Activated CD8-positive, alpha-beta T cell treated with anti-CD3 and anti-CD28 coated beads, Interleukin-2, amount 10 ng/mL, durations not matched to agents 7 days and 5 days (primary cell): Measurements from ENCODE around the gene FHIT. TPM values are rescaled to one million over a fixed set of nuclear protein-coding genes. Genes with fewer than 3 reads are reported as not detected.

Experiments used
- ATAC-seq: fragments of 150-1000 bp; cut with Tn5 transposase; one replicate; pipeline ENCODE4 v1.10.0; 2021; ENCODE audit warnings: moderate library complexity
- CTCF ChIA-PET: fragments of 350-600 bp; sonication (Branson Sonifier 250); formaldehyde crosslinking; loops from one replicate; lab custom pipeline; 2021; ENCODE audit warnings: antibody characterized with exemption; lab: Charles Lee
- POLR2A ChIA-PET: fragments of 350-600 bp; sonication (Branson Sonifier 250); formaldehyde crosslinking; loops from one replicate; lab custom pipeline; 2021; ENCODE audit warnings: antibody characterized with exemption; lab: Charles Lee
- DNase-seq: peaks from one replicate; pipeline ENCODE4 v3.0.0-alpha.2; 2020
- H3K27ac Mint-ChIP-seq: one replicate; pipeline ENCODE4 v1.8.0; 2021; ENCODE audit warnings: mild to moderate bottlenecking, mixed read lengths
- H3K27me3 Mint-ChIP-seq: one replicate; pipeline ENCODE4 v1.8.0; 2021; ENCODE audit warnings: low read depth, mixed read lengths
- H3K36me3 Mint-ChIP-seq: one replicate; pipeline ENCODE4 v1.8.0; 2021; ENCODE audit warnings: low read depth, mixed read lengths
- H3K4me1 Mint-ChIP-seq: one replicate; pipeline ENCODE4 v1.8.0; 2021; ENCODE audit warnings: low read depth, mixed read lengths
- H3K4me3 Mint-ChIP-seq: one replicate; pipeline ENCODE4 v1.8.0; 2021; ENCODE audit warnings: mild to moderate bottlenecking, mixed read lengths
- H3K9me3 Mint-ChIP-seq: one replicate; pipeline ENCODE4 v1.8.0; 2022; ENCODE audit warnings: mixed read lengths; ENCODE audit not compliant: insufficient read depth
- total RNA-seq, 2 experiments: library from RNA; stranded (reverse); gene quantifications; one replicate each; pipeline ENCODE4 v1.2.3, GENCODE V29; 2021

The FHIT gene
- total RNA-seq, 2 experiments from 2014 or later = 4.8 TPM

DNA sequence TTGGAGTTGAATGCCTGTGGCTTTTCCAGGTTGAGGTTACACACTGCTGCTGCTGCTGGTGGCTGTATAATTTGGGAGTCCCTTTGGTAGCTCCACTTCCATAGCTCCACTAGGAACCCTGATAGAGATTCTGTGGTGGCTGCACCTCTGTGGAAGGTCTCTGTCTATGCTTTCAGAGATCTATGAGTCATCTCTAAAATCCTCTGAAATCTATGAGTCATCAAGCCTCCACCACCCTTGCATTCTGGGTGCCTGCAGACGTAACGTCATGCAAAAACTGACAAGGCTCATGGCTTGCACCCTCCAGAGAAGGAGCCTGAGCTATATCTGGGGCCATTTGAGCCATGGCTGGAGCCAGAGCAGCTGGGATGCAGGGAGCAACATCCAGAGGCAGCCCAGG lies 1164.4 kb downstream of the FHIT start:
- Mint-ChIP-seq H3K36me3 (peaks cover 38% of the 10 kb centered on the region), H3K4me1 (peaks cover 35% of the 10 kb centered on the region), H3K9me3 (peaks cover 22% of the 10 kb centered on the region), H3K27ac (peak overlapping the region; percentile 48), H3K27me3 (no peaks in the 10 kb centered on the region), H3K4me3 (no peak overlapping the region)
- POLR2A ChIA-PET = interaction anchor here (0.5 kb wide), 1 partner anchor 49 kb away, joined by 3 read pairs; no protein-coding TSS in a partner anchor
- CTCF ChIA-PET = interaction anchor here (1.0 kb wide), 1 partner anchor 31 kb away, joined by 3 read pairs; no protein-coding TSS in a partner anchor
- DNase-seq (peak; percentile 51), ATAC-seq (peak; percentile 90)

DNA sequence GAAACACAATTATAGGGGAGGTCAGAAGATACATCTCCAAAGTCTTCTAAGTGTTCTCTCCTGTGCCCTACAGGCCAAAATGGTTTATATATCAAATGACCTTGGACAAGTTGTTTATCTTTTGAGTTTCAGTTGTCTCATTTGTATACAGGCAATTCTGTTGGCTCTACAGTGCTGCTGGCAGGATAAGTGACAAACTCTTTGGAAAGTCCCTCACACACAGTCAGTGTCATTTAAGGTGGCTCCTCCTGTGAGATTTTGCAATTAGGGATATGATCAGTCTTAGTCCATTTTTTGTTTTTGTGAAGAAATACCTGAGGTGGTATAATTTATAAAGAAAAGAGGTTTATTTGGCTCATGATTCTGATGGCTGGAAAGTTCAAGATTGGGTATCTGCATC lies 1165.6 kb downstream of the FHIT start:
- Mint-ChIP-seq H3K36me3 (peaks cover 43% of the 10 kb centered on the region), H3K4me3 (no peak overlapping the region), H3K27me3 (no peaks in the 10 kb centered on the region), H3K4me1 (peaks cover 47% of the 10 kb centered on the region), H3K9me3 (peaks cover 22% of the 10 kb centered on the region), H3K27ac (no peak overlapping the region)
- no peak for DNase-seq
- POLR2A ChIA-PET = no interaction called here
- CTCF ChIA-PET = no interaction called here
- ATAC-seq = no peak

DNA sequence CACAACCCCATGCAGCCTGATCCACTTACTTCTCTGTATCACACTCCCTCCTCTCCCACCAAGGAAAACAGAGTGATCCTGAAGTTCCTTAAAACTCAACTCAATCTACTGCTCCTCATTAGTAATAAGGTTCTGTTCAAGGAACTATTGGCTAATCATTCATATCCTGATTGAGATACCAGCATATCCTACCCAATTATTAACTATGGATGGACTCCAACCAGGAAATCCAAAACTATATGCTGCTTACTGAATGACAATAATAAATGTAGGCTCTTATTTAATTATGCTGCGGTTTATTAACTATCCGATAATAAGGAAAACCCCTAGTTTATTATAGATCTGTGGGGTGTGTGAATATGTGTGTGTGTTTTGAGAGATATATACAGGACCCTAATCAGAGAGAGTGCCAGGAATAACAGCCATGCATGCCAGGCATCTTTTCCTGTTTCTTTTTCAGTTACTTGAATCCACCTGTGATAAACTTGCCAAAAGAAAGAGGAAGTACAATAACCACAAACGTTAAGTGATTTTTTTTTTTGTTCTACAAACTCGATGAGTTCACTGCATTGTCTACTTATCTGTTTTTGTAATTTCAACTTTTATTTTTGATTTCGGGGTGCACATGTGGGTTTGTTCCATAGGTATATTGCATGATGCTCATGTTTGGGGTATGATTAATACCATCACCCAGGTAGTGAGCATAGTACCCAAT lies 1169.7 kb downstream of the FHIT start:
- H3K4me3 Mint-ChIP-seq = peak overlapping the region; percentile 43
- H3K27me3 Mint-ChIP-seq = no peaks in the 10 kb centered on the region
- peaks cover 56% of the 10 kb centered on the region for H3K4me1 Mint-ChIP-seq
- H3K27ac Mint-ChIP-seq = peak overlapping the region; percentile 70
- ATAC-seq = peak; percentile 31
- POLR2A ChIA-PET = no interaction called here
- no peak for DNase-seq
- H3K9me3 Mint-ChIP-seq = peaks cover 20% of the 10 kb centered on the region
- CTCF ChIA-PET = no interaction called here
- H3K36me3 Mint-ChIP-seq = peaks cover 39% of the 10 kb centered on the region

DNA sequence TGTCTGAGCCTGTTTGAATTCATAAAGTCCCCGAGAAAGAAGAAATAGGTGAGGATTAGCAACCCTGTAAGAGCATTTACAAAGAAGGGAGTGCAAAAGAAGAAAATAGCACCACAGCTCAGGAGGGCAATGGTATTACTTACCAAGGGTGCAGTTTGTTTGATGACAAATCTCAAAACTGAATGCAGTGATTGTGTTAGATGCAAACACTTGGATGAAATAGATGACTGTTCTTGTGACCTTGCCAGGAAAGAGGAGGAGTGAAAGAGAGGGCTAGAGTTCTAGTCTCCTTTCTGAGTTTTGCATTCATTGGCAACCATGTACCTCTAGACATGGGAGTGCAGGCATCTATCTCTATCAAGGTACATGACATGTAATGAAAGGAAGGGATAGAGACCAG lies 1170.6 kb downstream of the FHIT start:
- peak overlapping the region; percentile 5 for H3K27ac Mint-ChIP-seq
- peaks cover 15% of the 10 kb centered on the region for H3K9me3 Mint-ChIP-seq
- peaks cover 51% of the 10 kb centered on the region for H3K4me1 Mint-ChIP-seq
- DNase-seq (no peak), ATAC-seq (no peak)
- ChIA-PET POLR2A (no interaction called here), CTCF (interaction anchor here (1.0 to 1.1 kb wide), 2 partner anchors 21 to 223 kb away, joined by 3 read pairs; no protein-coding TSS in a partner anchor)
- H3K36me3 Mint-ChIP-seq = peaks cover 31% of the 10 kb centered on the region
- H3K4me3 Mint-ChIP-seq = no peak overlapping the region
- no peaks in the 10 kb centered on the region for H3K27me3 Mint-ChIP-seq

DNA sequence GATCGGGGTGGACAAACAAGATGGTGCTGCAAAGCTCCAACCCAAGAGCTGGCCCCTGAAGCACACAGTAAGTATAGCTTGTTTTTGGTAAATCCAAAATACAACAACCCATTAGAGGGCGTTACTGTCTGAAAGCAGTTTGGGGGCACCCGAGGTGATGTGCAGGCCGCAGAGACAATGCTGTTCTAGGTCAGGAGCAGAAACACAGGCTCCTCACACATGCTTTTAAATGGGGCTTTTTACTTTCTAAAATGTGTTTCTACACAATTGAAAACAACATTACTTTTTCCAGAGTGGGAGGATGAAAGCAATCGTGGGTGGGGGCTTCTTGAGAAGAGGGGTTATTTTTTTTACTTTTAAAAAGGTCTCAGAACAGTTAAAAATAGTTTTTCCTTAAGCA lies 1172.2 kb downstream of the FHIT start:
- DNase-seq (peak; percentile 32), ATAC-seq (peak; percentile 48)
- H3K36me3 Mint-ChIP-seq = peaks cover 22% of the 10 kb centered on the region
- H3K27me3 Mint-ChIP-seq = no peaks in the 10 kb centered on the region
- no peak overlapping the region for H3K4me3 Mint-ChIP-seq
- H3K9me3 Mint-ChIP-seq = peaks cover 11% of the 10 kb centered on the region
- peaks cover 54% of the 10 kb centered on the region for H3K4me1 Mint-ChIP-seq
- CTCF ChIA-PET = interaction anchor here (0.8 to 1.3 kb wide), 6 partner anchors 10 to 53 kb away, joined by 3 to 5 read pairs (median 4); no protein-coding TSS in a partner anchor
- POLR2A ChIA-PET = no interaction called here
- H3K27ac Mint-ChIP-seq = no peak overlapping the region

DNA sequence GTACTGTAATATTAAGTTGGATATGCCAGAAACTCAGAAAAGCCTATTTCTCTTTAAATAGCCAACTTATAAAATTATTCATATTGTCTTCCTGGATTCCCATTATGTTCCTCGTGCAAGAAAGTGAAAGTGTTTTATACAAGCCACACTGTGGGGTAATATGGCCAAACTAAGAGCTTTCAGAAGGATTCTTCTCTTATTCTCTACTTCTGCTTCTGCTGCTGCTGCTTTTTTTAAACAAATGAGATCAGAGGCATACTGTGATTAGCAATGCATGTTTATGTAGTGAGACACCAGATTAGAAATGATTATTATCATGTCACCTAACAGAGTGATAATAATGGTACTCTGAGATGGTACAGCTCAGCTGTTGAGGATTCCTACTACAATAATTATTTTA lies 1174.9 kb downstream of the FHIT start:
- H3K36me3 Mint-ChIP-seq = peaks cover 8% of the 10 kb centered on the region
- ChIA-PET CTCF (interaction anchor here (1.4 kb wide), 1 partner anchor 218 kb away, joined by 4 read pairs; no protein-coding TSS in a partner anchor), POLR2A (no interaction called here)
- H3K27ac Mint-ChIP-seq = no peak overlapping the region
- ATAC-seq = no peak
- DNase-seq = no peak
- peaks cover 6% of the 10 kb centered on the region for H3K9me3 Mint-ChIP-seq
- H3K4me1 Mint-ChIP-seq = peaks cover 39% of the 10 kb centered on the region
- H3K4me3 Mint-ChIP-seq = peak overlapping the region; percentile 13
- H3K27me3 Mint-ChIP-seq = no peaks in the 10 kb centered on the region

DNA sequence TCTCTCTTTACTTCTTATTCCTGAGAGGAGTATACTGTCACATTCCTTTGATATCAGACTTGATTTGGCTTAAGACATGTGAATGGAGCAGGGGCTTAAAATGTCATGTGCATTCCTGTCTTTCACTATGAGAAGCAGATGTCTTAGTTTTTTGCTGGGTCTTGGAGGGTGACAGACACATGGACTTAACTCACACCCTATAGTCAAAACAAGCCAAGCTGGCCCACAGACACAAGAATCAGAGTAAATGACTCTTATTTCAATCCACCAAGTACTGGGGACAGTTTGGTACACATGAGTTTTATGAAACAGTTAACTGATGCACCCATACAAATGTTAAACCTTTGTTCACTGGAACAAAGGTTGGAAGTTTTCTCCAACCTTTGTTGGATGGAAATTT lies 1177.3 kb downstream of the FHIT start:
- no peak for ATAC-seq

DNA sequence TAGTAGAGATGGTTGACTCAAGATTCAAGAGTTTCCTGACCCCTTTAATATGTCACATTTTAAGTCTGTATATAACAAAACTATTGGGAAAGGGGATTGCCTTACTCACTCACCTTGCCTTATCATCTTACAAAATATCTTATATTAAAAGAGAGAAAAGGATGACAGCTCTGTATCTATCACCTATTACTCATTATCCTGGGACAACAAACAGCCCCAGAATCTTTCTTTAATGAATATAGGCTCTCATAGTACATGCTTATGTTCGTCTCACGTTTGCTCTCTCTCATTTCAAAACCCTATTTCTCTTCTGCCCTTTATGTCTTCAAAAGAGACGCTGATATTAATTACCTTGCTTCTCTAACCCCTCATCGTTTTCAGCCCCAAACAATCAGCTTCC lies 1178.0 kb downstream of the FHIT start:
- CTCF ChIA-PET = interaction anchor here (0.7 kb wide), 1 partner anchor 223 kb away, joined by 3 read pairs; no protein-coding TSS in a partner anchor
- H3K27ac Mint-ChIP-seq = no peak overlapping the region
- H3K9me3 Mint-ChIP-seq = peaks cover 3% of the 10 kb centered on the region
- H3K36me3 Mint-ChIP-seq = peaks cover 6% of the 10 kb centered on the region
- no peaks in the 10 kb centered on the region for H3K27me3 Mint-ChIP-seq
- POLR2A ChIA-PET = no interaction called here
- peaks cover 15% of the 10 kb centered on the region for H3K4me1 Mint-ChIP-seq
- DNase-seq = no peak
- no peak for ATAC-seq
- no peak overlapping the region for H3K4me3 Mint-ChIP-seq

More for the DNA sequence above, 1177.3 kb downstream of the FHIT start:
- CTCF ChIA-PET = no interaction called here
- Mint-ChIP-seq H3K27ac (no peak overlapping the region), H3K9me3 (peaks cover 6% of the 10 kb centered on the region), H3K4me1 (peaks cover 18% of the 10 kb centered on the region), H3K36me3 (peaks cover 9% of the 10 kb centered on the region), H3K4me3 (no peak overlapping the region), H3K27me3 (no peaks in the 10 kb centered on the region)
- POLR2A ChIA-PET = no interaction called here
- no peak for DNase-seq

DNA sequence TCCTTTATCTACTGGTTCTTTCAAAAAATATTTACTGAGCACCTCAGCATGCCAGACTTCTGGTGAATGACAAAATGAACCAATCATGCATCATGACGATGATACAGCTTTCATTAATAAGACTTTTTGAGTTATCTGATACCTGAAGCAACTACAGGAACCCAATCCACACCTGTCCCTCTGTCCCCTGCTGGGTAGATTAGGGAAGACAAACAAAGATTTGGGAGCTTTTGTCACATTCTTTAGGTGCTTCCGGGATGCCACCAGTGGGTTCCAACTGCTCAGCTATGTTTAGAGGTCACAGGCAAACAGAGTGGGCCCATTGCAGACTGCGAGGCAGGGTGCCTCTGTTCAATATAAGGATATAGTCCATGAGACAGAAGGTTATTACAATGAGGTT lies 1180.9 kb downstream of the FHIT start:
- no peak overlapping the region for H3K27ac Mint-ChIP-seq
- ChIA-PET POLR2A (interaction anchor here (0.6 kb wide), 1 partner anchor 8 kb away, joined by 3 read pairs; no protein-coding TSS in a partner anchor), CTCF (no interaction called here)
- no peak overlapping the region for H3K4me3 Mint-ChIP-seq
- ATAC-seq (no peak), DNase-seq (no peak)
- no peaks in the 10 kb centered on the region for H3K27me3 Mint-ChIP-seq
- peaks cover 9% of the 10 kb centered on the region for H3K36me3 Mint-ChIP-seq
- peaks cover 14% of the 10 kb centered on the region for H3K4me1 Mint-ChIP-seq
- no peaks in the 10 kb centered on the region for H3K9me3 Mint-ChIP-seq

DNA sequence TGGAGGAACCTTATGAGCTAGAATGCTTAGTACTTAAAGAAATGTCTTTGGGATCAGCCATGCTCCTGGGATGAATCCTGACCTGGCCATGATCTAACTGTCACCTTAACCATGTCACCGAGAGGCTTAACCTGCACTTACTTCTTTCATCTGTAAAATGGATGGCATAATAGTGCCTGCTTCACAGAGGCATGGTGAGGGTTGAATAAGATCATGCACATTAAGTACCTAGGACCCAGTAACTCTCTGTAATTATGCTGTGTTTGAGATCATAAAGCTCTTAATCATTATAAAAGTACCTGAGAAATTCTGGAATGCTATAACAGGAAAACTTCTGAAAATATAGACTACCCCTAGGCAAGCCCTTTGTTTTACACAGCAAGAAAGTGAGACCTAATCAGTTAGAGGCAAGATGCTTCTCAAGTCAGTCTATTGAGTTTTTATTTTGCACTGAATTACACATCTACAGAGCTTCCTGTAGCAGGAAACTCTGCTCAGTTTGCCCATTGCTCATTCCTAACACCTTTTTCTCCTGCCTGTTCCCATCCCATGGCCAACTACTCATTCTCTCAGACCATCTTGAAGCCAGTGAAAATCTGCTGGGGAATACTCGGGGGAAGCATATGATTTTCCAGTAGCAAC lies 1185.9 kb downstream of the FHIT start:
- H3K27me3 Mint-ChIP-seq = no peaks in the 10 kb centered on the region
- peaks cover 30% of the 10 kb centered on the region for H3K4me1 Mint-ChIP-seq
- no peak overlapping the region for H3K4me3 Mint-ChIP-seq
- no peak for DNase-seq
- ATAC-seq = no peak
- H3K36me3 Mint-ChIP-seq = peaks cover 9% of the 10 kb centered on the region
- ChIA-PET POLR2A (interaction anchor here (0.6 kb wide), 1 partner anchor 562 kb away, joined by 3 read pairs; no protein-coding TSS in a partner anchor), CTCF (interaction anchor here (0.7 kb wide), 1 partner anchor 10 kb away, joined by 3 read pairs; no protein-coding TSS in a partner anchor)
- peak overlapping the region; percentile 36 for H3K27ac Mint-ChIP-seq
- H3K9me3 Mint-ChIP-seq = peaks cover 4% of the 10 kb centered on the region

DNA sequence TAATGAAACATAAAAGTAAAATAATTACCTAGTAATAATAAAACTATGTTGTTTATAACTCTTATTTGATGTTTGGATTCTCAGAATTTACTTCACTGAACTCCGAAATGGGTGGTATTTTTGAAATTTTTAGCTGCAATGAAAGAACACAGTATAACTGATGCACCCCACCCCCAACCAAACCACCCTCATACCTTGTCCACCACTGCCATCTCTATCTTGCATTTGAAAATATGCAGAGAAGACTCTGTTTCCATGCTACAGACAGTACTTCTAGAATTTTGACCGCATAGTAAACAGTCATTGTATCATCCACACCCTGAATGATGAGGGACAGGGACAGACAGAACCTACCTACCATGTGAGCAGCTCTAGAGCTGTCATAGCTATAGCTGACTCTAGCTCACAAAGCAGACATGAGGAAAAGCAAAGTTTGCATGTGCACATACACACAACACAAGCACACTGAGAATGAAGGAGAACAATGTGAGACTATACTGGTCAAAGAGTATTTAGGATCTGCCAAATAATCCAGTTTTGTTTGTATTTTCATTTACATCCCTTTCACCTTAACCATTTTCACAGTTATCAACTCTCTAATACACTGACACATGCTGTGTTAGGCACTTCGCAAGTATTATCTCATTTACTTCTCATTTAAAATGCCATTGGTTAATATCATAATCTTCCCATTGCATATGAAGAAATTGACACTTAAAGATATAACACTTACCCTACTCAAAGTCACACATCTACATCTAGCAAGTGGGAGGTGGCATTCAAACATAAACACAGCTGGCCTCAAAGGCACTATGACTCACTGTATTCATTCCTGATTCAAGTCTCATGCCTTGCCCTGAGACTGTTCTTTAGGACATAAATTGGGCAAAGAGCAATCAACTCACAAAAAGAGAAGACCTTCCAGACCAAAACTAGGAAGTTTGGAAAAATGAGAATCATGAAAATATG lies 1186.8 kb downstream of the FHIT start:
- Mint-ChIP-seq H3K4me1 (peaks cover 30% of the 10 kb centered on the region), H3K9me3 (peaks cover 6% of the 10 kb centered on the region), H3K27ac (peak overlapping the region; percentile 2), H3K36me3 (peaks cover 9% of the 10 kb centered on the region), H3K4me3 (no peak overlapping the region), H3K27me3 (no peaks in the 10 kb centered on the region)
- POLR2A ChIA-PET = no interaction called here
- ATAC-seq = no peak
- DNase-seq = no peak
- CTCF ChIA-PET = interaction anchor here (0.9 to 1.1 kb wide), 2 partner anchors 14 to 29 kb away, joined by 3 to 4 read pairs; no protein-coding TSS in a partner anchor
